Fibroblast of lung (primary cell): ENCODE results near the gene PGD. TPM values are rescaled to one million over a fixed set of nuclear protein-coding genes. Genes with fewer than 3 reads are reported as not detected.
A peak's percentile ranks its signal among the peaks of the same experiment; 100 is the strongest.
"Not testable (repeated sequence)": the region's sequence is repeated elsewhere in the genome, so short reads cannot be mapped to it uniquely, and the experiment has no call there.

Experiments used
- DNase-seq, 2 donors: peaks; one replicate each; pipeline versions ENCODE4 v3.0.0 to v3.0.0-alpha.2; 2010; ENCODE audit warnings: low read depth in 2 of 2
- H2AFZ ChIP-seq: 2 replicates; pipeline ENCODE4 v1.5.1; 2012; ENCODE audit warnings: low read length, control low read depth, inconsistent platforms
- H3K27ac ChIP-seq: 2 replicates; pipeline ENCODE4 v1.5.1; 2011; ENCODE audit warnings: low read length, control low read depth; ENCODE audit not compliant: insufficient read depth
- H3K27me3 ChIP-seq: 2 replicates; pipeline ENCODE4 v1.5.1; 2011; ENCODE audit warnings: mild to moderate bottlenecking, low read length; ENCODE audit not compliant: control insufficient read depth, insufficient read depth
- H3K36me3 ChIP-seq: 2 replicates; pipeline ENCODE4 v1.5.1; 2011; ENCODE audit warnings: low read length; ENCODE audit not compliant: control insufficient read depth, insufficient read depth
- H3K4me1 ChIP-seq: 2 replicates; pipeline ENCODE4 v1.5.1; 2011; ENCODE audit warnings: low read length; ENCODE audit not compliant: control insufficient read depth, insufficient read depth; ENCODE audit errors: extremely low read depth
- H3K4me2 ChIP-seq: 2 replicates; pipeline ENCODE4 v1.5.1; 2011; ENCODE audit warnings: low read length, control low read depth; ENCODE audit not compliant: insufficient read depth; ENCODE audit errors: extremely low read depth
- H3K4me3 ChIP-seq, 4 experiments: fragments of 200-600 bp in 1 of 4; sonication (generic) in 1 of 4; replicated peaks in 1 of 4; 2 replicates each; pipeline ENCODE4 v1.5.1; 2011 to 2016; ENCODE audit warnings: low read length in 4 of 4, low read depth in 3 of 4, mild to moderate bottlenecking in 3 of 4, control low read depth in 2 of 4, inconsistent platforms in 1 of 4, mixed read lengths in 1 of 4; ENCODE audit not compliant: insufficient read depth in 1 of 4; ENCODE audit errors: control extremely low read depth in 1 of 4
- H3K79me2 ChIP-seq: 2 replicates; pipeline ENCODE4 v1.5.1; 2012; ENCODE audit warnings: mild to moderate bottlenecking, low read length, inconsistent platforms; ENCODE audit not compliant: control insufficient read depth, insufficient read depth
- H3K9ac ChIP-seq: 2 replicates; pipeline ENCODE4 v1.5.1; 2011; ENCODE audit warnings: mild to moderate bottlenecking, low read length, control low read depth; ENCODE audit not compliant: insufficient read depth
- H3K9me3 ChIP-seq: 2 replicates; pipeline ENCODE4 v1.5.1; 2012; ENCODE audit warnings: low read depth, low read length; ENCODE audit not compliant: control insufficient read depth, insufficient read depth
- H4K20me1 ChIP-seq: 2 replicates; pipeline ENCODE4 v1.5.1; 2011; ENCODE audit warnings: low read length; ENCODE audit not compliant: control insufficient read depth, insufficient read depth; ENCODE audit errors: extremely low read depth
- EZH2 ChIP-seq: IDR thresholded peaks from 2 replicates; pipeline ENCODE4 v1.5.1; 2012; ENCODE audit warnings: low read length, control low read depth, mild to moderate bottlenecking; ENCODE audit errors: missing control alignments
- polyA plus RNA-seq, 2 donors: library from polyadenylated mRNA; depleted of rRNA in 1 of 2; stranded (reverse) in 1 of 2; unstranded in 1 of 2; fragments of >200 nt; gene quantifications; 2 replicates each; pipeline ENCODE4 v1.2.1, GENCODE V29; 2011 to 2012; ENCODE audit warnings: missing spikeins in 1 of 2
- total RNA-seq: library from RNA; depleted of rRNA; stranded (reverse); fragments of >200 nt; gene quantifications from 2 replicates; pipeline ENCODE4 v1.2.1, GENCODE V29; 2014
- TF ChIP-seq, protein P1 (sequence below), 2 donors: IDR thresholded peaks in 1 of 2; conservative IDR thresholded peaks in 1 of 2; 1 replicate in 1 of 2; 2 replicates in 1 of 2; pipeline ENCODE4 v1.5.1; 2011 to 2012; ENCODE audit warnings: low read length in 2 of 2, control low read depth in 1 of 2, inconsistent platforms in 1 of 2, low read depth in 1 of 2, mild to moderate bottlenecking in 1 of 2

The PGD gene
- total and polyA plus RNA-seq, 2 donors (not counting 1 experiment from before 2014, with no cell fraction given) = 121 to 135 TPM

DNA sequence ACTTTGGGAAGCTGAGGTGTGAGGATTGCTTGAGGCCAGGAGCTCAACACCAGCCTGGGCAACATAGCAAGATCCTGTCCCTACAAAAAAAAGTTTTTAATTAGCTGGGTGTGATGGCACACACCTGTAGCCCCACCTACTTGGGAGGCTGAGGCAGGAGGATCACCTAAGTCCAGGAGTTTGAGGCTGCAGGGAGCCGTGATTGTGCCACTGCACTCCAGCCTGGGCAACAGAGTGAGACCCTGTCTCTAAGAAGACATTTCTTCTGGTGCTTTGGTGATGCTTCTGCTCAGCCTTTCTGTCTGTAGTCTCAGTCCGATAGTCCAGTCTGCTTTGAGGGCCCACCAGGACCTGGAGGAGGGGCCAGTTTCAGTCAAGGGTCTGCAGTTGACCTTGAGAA lies 8.3 kb downstream of the PGD start:
- H3K4me3 ChIP-seq = no peak overlapping the region
- DNase-seq = no peak
- no peaks in the 10 kb centered on the region for H3K9me3 ChIP-seq
- H3K9ac ChIP-seq = no peak overlapping the region
- peaks cover under 1% of the 10 kb centered on the region for H3K79me2 ChIP-seq
- no peak overlapping the region for H3K27ac ChIP-seq
- H3K4me1 ChIP-seq = peaks cover 4% of the 10 kb centered on the region
- no peak overlapping the region for H3K4me2 ChIP-seq
- H4K20me1 ChIP-seq = no peaks in the 10 kb centered on the region
- H3K36me3 ChIP-seq = peaks cover 37% of the 10 kb centered on the region
- H2AFZ ChIP-seq = no peak overlapping the region
- TF ChIP-seq, protein P1, sequence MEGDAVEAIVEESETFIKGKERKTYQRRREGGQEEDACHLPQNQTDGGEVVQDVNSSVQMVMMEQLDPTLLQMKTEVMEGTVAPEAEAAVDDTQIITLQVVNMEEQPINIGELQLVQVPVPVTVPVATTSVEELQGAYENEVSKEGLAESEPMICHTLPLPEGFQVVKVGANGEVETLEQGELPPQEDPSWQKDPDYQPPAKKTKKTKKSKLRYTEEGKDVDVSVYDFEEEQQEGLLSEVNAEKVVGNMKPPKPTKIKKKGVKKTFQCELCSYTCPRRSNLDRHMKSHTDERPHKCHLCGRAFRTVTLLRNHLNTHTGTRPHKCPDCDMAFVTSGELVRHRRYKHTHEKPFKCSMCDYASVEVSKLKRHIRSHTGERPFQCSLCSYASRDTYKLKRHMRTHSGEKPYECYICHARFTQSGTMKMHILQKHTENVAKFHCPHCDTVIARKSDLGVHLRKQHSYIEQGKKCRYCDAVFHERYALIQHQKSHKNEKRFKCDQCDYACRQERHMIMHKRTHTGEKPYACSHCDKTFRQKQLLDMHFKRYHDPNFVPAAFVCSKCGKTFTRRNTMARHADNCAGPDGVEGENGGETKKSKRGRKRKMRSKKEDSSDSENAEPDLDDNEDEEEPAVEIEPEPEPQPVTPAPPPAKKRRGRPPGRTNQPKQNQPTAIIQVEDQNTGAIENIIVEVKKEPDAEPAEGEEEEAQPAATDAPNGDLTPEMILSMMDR (conservative IDR thresholded peaks at IDR 0.05 in 1 of 2, IDR thresholded peaks at IDR 0.05 in 1 of 2; ENCODE audit: low read depth in 1 of 2, low read length in 2 of 2) = no peak
- no peak for TF ChIP-seq EZH2
- no peaks in the 10 kb centered on the region for H3K27me3 ChIP-seq

DNA sequence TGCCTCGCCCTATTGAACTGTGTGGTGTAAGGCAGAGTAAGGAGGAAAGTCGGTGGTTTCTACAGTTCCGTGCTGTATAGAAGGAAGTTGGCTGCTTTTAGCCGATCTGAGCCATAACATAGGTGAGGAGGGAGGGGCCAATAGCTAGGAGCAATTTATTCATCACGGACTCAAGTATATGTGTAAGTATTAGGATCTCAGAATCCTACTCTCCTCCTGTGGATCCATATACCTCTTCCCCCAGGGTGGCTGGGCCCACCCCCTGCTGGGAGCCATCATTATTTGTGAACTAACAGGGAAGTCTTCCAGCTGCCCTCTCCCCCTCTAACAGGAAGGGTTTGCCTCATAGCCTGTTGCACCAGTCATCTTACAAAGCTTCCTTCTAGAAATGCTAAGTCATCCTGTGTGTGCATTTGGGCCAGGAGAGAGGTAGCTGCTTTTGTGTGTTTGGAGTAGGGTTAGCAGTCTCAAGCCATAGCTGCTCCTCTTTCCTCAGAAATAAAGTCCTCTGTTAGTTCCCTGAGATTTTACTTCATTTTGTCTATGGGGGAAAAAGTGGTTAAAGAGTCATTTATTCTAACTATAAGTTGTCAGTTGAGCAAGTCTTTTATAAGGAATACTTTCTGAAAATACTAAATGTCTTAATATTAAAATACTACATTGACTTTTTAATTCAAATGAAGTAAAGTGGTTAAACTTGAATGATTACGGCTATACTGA lies 16.5 kb downstream of the PGD start:
- H2AFZ ChIP-seq = no peak overlapping the region

DNA sequence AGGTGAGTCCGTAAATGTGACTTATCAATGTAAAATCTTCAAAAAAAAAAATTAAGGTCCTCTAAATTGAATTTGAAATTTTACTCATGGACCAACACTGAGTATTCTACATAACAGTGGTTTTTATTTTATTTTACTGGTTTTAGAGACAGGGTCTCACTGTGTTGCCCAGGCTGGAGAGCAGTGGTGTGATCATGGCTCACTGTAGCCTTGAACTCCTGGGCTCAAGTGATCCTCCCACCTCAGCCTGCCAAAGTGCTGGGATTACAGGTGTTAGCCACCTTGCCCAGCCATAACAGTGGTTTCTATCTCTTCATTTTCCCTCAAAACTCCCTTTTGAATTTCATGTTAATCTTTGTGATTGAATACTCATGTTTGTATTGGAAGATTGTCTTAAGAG lies 17.1 kb downstream of the PGD start:
- not testable (repeated sequence) for H4K20me1 ChIP-seq, H3K9ac ChIP-seq, H3K4me2 ChIP-seq, H3K9me3 ChIP-seq, DNase-seq, H2AFZ ChIP-seq, H3K27me3 ChIP-seq, H3K4me3 ChIP-seq, H3K4me1 ChIP-seq, H3K79me2 ChIP-seq
- H3K27ac ChIP-seq = peak overlapping the region; percentile 23
- peaks cover 21% of the 10 kb centered on the region for H3K36me3 ChIP-seq

More for the DNA sequence above, 16.5 kb downstream of the PGD start:
- TF ChIP-seq, protein P1 (conservative IDR thresholded peaks at IDR 0.05 in 1 of 2, IDR thresholded peaks at IDR 0.05 in 1 of 2; ENCODE audit: low read depth in 1 of 2, low read length in 2 of 2) = no peak
- no peak for TF ChIP-seq EZH2
- no peaks in the 10 kb centered on the region for H3K27me3 ChIP-seq
- no peaks in the 10 kb centered on the region for H3K79me2 ChIP-seq
- no peak overlapping the region for H3K4me2 ChIP-seq
- peak; percentile 66 to 75 for DNase-seq
- no peaks in the 10 kb centered on the region for H3K4me1 ChIP-seq
- no peak overlapping the region for H3K4me3 ChIP-seq
- no peaks in the 10 kb centered on the region for H3K9me3 ChIP-seq
- peaks cover 23% of the 10 kb centered on the region for H3K36me3 ChIP-seq
- no peak overlapping the region for H3K9ac ChIP-seq
- peak overlapping the region; percentile 22 for H3K27ac ChIP-seq
- H4K20me1 ChIP-seq = no peaks in the 10 kb centered on the region

DNA sequence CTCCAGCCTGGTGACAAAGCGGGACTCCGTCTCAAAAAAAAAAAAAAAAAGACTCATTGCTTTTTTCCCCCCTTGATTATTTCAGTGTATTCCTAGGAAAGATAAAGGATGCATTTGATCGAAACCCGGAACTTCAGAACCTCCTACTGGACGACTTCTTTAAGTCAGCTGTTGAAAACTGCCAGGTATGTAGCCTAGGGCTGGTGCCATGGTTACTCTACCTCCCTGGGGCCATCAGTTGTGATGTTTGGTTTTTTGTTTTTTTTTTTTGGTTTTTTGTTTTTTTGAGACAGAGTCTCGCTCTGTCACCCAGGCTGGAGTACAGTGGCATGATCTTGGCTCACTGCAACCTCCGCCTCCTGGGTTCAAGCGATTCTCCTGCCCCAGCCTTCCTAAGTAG lies 19.9 kb downstream of the PGD start:
- H3K36me3 ChIP-seq = peaks cover 11% of the 10 kb centered on the region
- H2AFZ ChIP-seq, H3K4me2 ChIP-seq: not testable (repeated sequence)

More for the DNA sequence above, 19.9 kb downstream of the PGD start:
- DNase-seq, H3K27ac ChIP-seq, H3K27me3 ChIP-seq, H3K9ac ChIP-seq, H3K9me3 ChIP-seq, H3K79me2 ChIP-seq, H3K4me3 ChIP-seq, H3K4me1 ChIP-seq, H4K20me1 ChIP-seq: not testable (repeated sequence)
